Nephron (organoid): ENCODE measurements around the gene CEP85.

Experiments used
- H3K27ac Mint-ChIP-seq, 3 experiments: 2 replicates each; pipeline ENCODE4 v1.8.0; 2020; ENCODE audit warnings: mixed read lengths in 3 of 3, mild to moderate bottlenecking in 2 of 3, moderate library complexity in 1 of 3
- H3K27me3 Mint-ChIP-seq: 2 replicates; pipeline ENCODE4 v1.8.0; 2021; ENCODE audit warnings: low read depth, mild to moderate bottlenecking, moderate library complexity, mixed read lengths
- H3K36me3 Mint-ChIP-seq: 2 replicates; pipeline ENCODE4 v1.8.0; 2020; ENCODE audit warnings: low read depth, mixed read lengths
- H3K4me1 Mint-ChIP-seq: 2 replicates; pipeline ENCODE4 v1.8.0; 2020; ENCODE audit warnings: mixed read lengths
- H3K4me3 Mint-ChIP-seq, 3 experiments: 2 replicates each; pipeline ENCODE4 v1.8.0; 2020; ENCODE audit warnings: mild to moderate bottlenecking in 3 of 3, mixed read lengths in 3 of 3, moderate library complexity in 2 of 3
- H3K9me3 Mint-ChIP-seq: 2 replicates; pipeline ENCODE4 v1.8.0; 2020; ENCODE audit warnings: mixed read lengths
- TF ChIP-seq, protein P1 (sequence below), 3 experiments: fragments of 200-600 bp; sonication (generic); IDR thresholded peaks; one replicate each; pipeline ENCODE4 v1.5.0; 2021; ENCODE audit warnings: antibody characterized with exemption in 3 of 3; ENCODE audit not compliant: unreplicated experiment in 3 of 3

Gene CEP85

DNA sequence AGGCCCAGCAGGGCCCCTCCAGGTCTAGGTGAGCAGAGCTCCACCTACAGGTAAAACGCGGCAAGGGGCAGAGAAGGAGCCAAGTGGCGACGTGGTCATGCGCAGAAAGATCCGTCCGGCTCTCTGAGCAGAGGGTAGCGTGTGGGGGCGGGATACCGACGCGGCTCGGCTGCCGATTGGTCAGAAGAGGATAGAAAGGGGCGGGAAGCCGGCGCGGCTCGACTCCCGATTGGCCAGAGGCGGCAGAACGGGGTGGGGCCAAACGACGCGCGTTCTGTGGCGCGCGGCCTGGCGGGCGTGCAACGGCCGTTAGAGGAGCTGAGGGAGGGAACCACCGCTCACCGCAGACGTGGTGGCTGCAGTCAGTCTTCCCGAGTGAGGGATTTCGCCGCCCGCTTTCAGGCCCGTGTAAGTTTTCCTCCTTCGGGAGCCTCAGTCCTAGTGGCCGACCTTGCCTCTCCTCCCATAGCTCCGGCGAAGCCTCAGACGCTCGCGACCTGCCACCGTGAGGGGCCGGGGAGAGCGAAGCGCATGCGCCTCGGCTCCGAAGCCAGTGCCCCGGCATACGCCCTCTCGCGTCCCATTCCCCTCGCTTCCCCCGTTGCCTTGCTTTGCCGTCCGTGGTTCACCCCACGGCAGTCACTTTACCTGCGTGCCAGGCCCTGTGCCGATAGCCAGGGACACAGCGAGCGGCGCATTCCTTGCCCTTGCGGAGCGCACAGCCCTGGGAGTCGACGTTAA, at the start of gene CEP85:
Gene CEP85, plus strand, starts transcription at position 298 of the 741 bp plus-strand sequence. CDS start 5,584 bp downstream, outside the sequence.
- H3K4me3 Mint-ChIP-seq = peak within 1 kb of the TSS; percentile 93 to 98 (median 98)
- no peaks in the 10 kb centered on the region for H3K9me3 Mint-ChIP-seq
- no peaks in the 10 kb centered on the region for H3K36me3 Mint-ChIP-seq
- TF ChIP-seq, protein P1, sequence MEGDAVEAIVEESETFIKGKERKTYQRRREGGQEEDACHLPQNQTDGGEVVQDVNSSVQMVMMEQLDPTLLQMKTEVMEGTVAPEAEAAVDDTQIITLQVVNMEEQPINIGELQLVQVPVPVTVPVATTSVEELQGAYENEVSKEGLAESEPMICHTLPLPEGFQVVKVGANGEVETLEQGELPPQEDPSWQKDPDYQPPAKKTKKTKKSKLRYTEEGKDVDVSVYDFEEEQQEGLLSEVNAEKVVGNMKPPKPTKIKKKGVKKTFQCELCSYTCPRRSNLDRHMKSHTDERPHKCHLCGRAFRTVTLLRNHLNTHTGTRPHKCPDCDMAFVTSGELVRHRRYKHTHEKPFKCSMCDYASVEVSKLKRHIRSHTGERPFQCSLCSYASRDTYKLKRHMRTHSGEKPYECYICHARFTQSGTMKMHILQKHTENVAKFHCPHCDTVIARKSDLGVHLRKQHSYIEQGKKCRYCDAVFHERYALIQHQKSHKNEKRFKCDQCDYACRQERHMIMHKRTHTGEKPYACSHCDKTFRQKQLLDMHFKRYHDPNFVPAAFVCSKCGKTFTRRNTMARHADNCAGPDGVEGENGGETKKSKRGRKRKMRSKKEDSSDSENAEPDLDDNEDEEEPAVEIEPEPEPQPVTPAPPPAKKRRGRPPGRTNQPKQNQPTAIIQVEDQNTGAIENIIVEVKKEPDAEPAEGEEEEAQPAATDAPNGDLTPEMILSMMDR (IDR thresholded peaks at IDR 0.05; ENCODE audit: unreplicated experiment in 3 of 3) = peak; percentile 71 to 86 (median 83)
- H3K27me3 Mint-ChIP-seq = peaks cover 3% of the 10 kb centered on the region
- H3K4me1 Mint-ChIP-seq = peaks cover 19% of the 10 kb centered on the region
- H3K27ac Mint-ChIP-seq = peak within 1 kb of the TSS; percentile 72 to 95 (median 95)

GRCh38 chr1:26184883-26185282, 49.1 kb upstream of the CEP85 start:
- Mint-ChIP-seq H3K4me3 (no peak overlapping the region), H3K27me3 (no peaks in the 10 kb centered on the region), H3K9me3 (no peaks in the 10 kb centered on the region), H3K4me1 (peaks cover 7% of the 10 kb centered on the region), H3K27ac (no peak overlapping the region), H3K36me3 (no peaks in the 10 kb centered on the region)
- TF ChIP-seq, protein P1 (IDR thresholded peaks at IDR 0.05; ENCODE audit: unreplicated experiment in 3 of 3) = no peak

DNA sequence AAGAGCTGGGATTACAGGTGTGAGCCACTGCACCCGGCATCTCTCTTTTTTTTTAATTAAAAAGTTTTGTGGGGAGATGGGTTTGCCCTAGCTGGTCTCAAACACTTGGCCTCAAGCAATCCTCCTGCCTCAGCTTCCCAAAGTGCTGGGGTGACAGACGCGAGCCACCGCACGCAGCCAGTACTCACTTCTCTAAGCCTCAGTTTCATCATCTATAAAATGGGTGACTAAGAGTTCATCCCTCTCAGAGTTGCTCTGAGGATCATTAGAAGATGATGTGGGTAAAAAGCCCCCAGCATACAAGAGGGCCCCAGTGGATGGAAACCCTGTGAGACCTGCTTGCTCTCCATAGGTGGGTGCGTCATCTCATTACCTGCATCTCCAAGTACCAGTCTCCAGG, 46.1 kb upstream of the CEP85 start:
- Mint-ChIP-seq H3K9me3 (no peaks in the 10 kb centered on the region), H3K27me3 (no peaks in the 10 kb centered on the region), H3K36me3 (no peaks in the 10 kb centered on the region), H3K27ac (no peak overlapping the region), H3K4me3 (no peak overlapping the region), H3K4me1 (peaks cover 7% of the 10 kb centered on the region)
- TF ChIP-seq, protein P1 (IDR thresholded peaks at IDR 0.05; ENCODE audit: unreplicated experiment in 3 of 3) = no peak

GRCh38 chr1:26188477-26188876, 45.5 kb upstream of the CEP85 start:
- no peaks in the 10 kb centered on the region for H3K9me3 Mint-ChIP-seq
- no peak overlapping the region for H3K27ac Mint-ChIP-seq
- H3K4me1 Mint-ChIP-seq = peaks cover 7% of the 10 kb centered on the region
- H3K27me3 Mint-ChIP-seq = no peaks in the 10 kb centered on the region
- no peaks in the 10 kb centered on the region for H3K36me3 Mint-ChIP-seq
- H3K4me3 Mint-ChIP-seq = no peak overlapping the region
- TF ChIP-seq, protein P1 (IDR thresholded peaks at IDR 0.05; ENCODE audit: unreplicated experiment in 3 of 3) = no peak

GRCh38 chr1:26189331-26189730, 44.7 kb upstream of the CEP85 start:
- Mint-ChIP-seq H3K36me3 (no peaks in the 10 kb centered on the region), H3K9me3 (no peaks in the 10 kb centered on the region), H3K27ac (no peak overlapping the region), H3K27me3 (no peaks in the 10 kb centered on the region), H3K4me3 (no peak overlapping the region), H3K4me1 (peaks cover 7% of the 10 kb centered on the region)
- TF ChIP-seq, protein P1 (IDR thresholded peaks at IDR 0.05; ENCODE audit: unreplicated experiment in 3 of 3) = no peak

DNA sequence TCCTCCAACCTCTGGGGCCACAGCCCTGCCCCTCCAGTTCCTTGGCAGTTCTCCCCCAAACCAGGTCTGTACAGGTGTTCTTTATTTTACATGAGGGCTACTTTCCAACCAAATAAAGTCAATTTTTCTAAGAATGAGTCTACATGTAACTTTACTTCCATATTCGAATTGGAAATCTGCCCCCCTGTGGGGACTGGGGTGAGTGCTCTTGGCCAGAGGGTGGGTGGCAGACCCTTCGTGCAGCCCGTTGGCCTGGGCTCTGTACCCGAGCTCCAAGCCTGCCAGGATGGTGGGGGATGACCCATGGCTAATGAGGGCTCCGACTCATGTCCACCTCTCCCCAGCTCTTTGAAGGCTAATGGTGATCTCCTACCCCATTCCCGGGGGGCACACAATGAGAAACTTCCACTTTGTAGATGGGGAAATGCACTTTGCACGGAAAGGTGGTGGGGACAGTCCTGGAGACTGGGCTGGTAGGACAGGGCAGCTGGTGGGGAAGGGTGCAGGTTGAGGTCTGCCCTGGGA, 44.2 kb upstream of the CEP85 start:
- H3K27ac Mint-ChIP-seq = peak overlapping the region in 1 of 3 experiments; percentile 61
- H3K4me3 Mint-ChIP-seq = no peak overlapping the region
- H3K27me3 Mint-ChIP-seq = no peaks in the 10 kb centered on the region
- no peaks in the 10 kb centered on the region for H3K36me3 Mint-ChIP-seq
- no peaks in the 10 kb centered on the region for H3K9me3 Mint-ChIP-seq
- peaks cover 7% of the 10 kb centered on the region for H3K4me1 Mint-ChIP-seq
- TF ChIP-seq, protein P1 (IDR thresholded peaks at IDR 0.05; ENCODE audit: unreplicated experiment in 3 of 3) = no peak
